Adrenal gland (tissue), 12 donors: ENCODE measurements around the gene PTGER3. TPM values are rescaled to one million over a fixed set of nuclear protein-coding genes. Genes with fewer than 3 reads are reported as not detected.

ENCODE experiments used
- DNase-seq, 7 donors: peaks; one replicate each; pipeline ENCODE4 v3.0.0-alpha.2; 2019 to 2020
- H3K27ac ChIP-seq, 5 donors: fragments of 200-600 bp; sonication (generic) in 4 of 5; 1 replicate in 3 of 5; 2 replicates in 2 of 5; pipeline versions ENCODE4 v1.5.1 to v1.8.0; 2016 to 2020; ENCODE audit warnings: mild to moderate bottlenecking in 1 of 5
- H3K27me3 ChIP-seq: fragments of 200-600 bp; 2 replicates; pipeline ENCODE4 v1.8.0; 2021
- H3K36me3 ChIP-seq, 2 donors: fragments of 200-600 bp; replicated peaks in 1 of 2; 1 replicate in 1 of 2; 2 replicates in 1 of 2; pipeline versions ENCODE4 v1.5.1 to v1.8.0; 2018 to 2022
- H3K4me1 ChIP-seq, 2 donors: fragments of 200-600 bp; replicated peaks in 1 of 2; 1 replicate in 1 of 2; 2 replicates in 1 of 2; pipeline versions ENCODE4 v1.5.1 to v1.8.0; 2018 to 2021
- H3K4me3 ChIP-seq, 4 donors: fragments of 200-600 bp; sonication (generic) in 3 of 4; one replicate each; pipeline ENCODE4 v1.5.1; 2016 to 2018
- H3K9me3 ChIP-seq, 3 donors: fragments of 200-600 bp; sonication (generic) in 1 of 3; replicated peaks in 1 of 3; 1 replicate in 2 of 3; 2 replicates in 1 of 3; pipeline versions ENCODE4 v1.5.1 to v1.8.0; 2016 to 2021
- CTCF ChIP-seq, 6 experiments: fragments of 450-650 bp in 4 of 6; fragments of 200-600 bp in 2 of 6; sonication (generic) in 1 of 6; IDR thresholded peaks; 1 replicate in 5 of 6; 2 replicates in 1 of 6; pipeline versions ENCODE4 v1.5.1 to v1.8.0; 2016 to 2021; ENCODE audit warnings: antibody characterized with exemption in 6 of 6, mild to moderate bottlenecking in 2 of 6, moderate library complexity in 1 of 6
- POLR2A ChIP-seq, 2 donors: fragments of 450-650 bp; IDR thresholded peaks; one replicate each; pipeline ENCODE4 v1.6.1; 2017; ENCODE audit warnings: antibody characterized with exemption in 2 of 2, mild to moderate bottlenecking in 2 of 2, moderate library complexity in 1 of 2
- WGBS, 4 donors: extraction: QIAGEN DNeasy Blood & Tissue Kit in 2 of 4; methylation state at CpG; one replicate each; pipeline versions ENCODE4 v1.1.5 to v1.1.7; 2013 to 2017; 5-methylcytosine and 5-hydroxymethylcytosine counted together
- intact Hi-C, 2 donors: fragments of 100-400 bp; cut with DNase I; formaldehyde crosslinking; loops; one replicate each; pipeline versions ENCODE4 v1.14.1 to v1.15.0; 2022 to 2023
- polyA plus RNA-seq, 3 donors: library from polyadenylated mRNA; stranded (reverse); fragments of 200-250 nt in 2 of 3; fragments of 350-450 nt in 1 of 3; fragmentation: Illumina TruSeq in 1 of 3; extraction: RNeasy Lipid Tissue Mini Kit (QIAGEN cat#74804) in 1 of 3; gene quantifications; one replicate each; pipeline ENCODE4 v1.2.3, GENCODE V29; 2013 to 2014
- total RNA-seq, 9 donors: library from RNA; depleted of rRNA in 4 of 9; stranded (reverse); fragments of >200 nt in 4 of 9; fragments of 120-200 nt in 1 of 9; fragmentation: NEBNext Ultra II Directional in 1 of 9; extraction: Animal tissue kit (Norgen Biotek cat#: 25700) in 1 of 9; gene quantifications; one replicate each; pipeline versions ENCODE4 v1.1.0 to v1.2.4, GENCODE V29; 2013 to 2023
- donor health status: healthy with polysubstance abuse.
- donor health status: Bipolar disorder and iron deficiency.
- donor health status: DM: yes; HTN: yes; CAD: no.
- donor health status: DM: no; HTN: no; CAD: no.
- donor health status: DM: no; HTN: no; CAD: no.
- donor health status: DM: yes; HTN: yes; CAD: no.

Gene PTGER3
- total and polyA plus RNA-seq, 12 donors, result 1.1 to 31.4 (median 10.6) TPM

- intact Hi-C loops, result no loop called here
- Histone ChIP-seq H3K27me3 (no peaks in the 10 kb centered on the region), H3K4me3 (no peak overlapping the region), H3K27ac (no peak overlapping the region), H3K9me3 (no peaks in the 10 kb centered on the region), H3K4me1 (no peaks in the 10 kb centered on the region), H3K36me3 (no peaks in the 10 kb centered on the region)
- WGBS, 4 donors, result 65 to 92% (median 80%) methylated on average over 1 of the region's 1 CpG
- no peak for TF ChIP-seq POLR2A (IDR thresholded peaks at IDR 0.05)
- no peak for TF ChIP-seq CTCF (IDR thresholded peaks at IDR 0.05)
- DNase-seq, result no peak
Observed at GRCh38 chr1:70994753-70995268, 52.8 kb downstream of the PTGER3 start.

- WGBS, 4 donors, result 64 to 86% (median 79%) methylated on average over 3 of the region's 3 CpGs
- H3K9me3 ChIP-seq, result no peaks in the 10 kb centered on the region
- intact Hi-C loops, result no loop called here
- H3K36me3 ChIP-seq, result no peaks in the 10 kb centered on the region
- TF ChIP-seq POLR2A (IDR thresholded peaks at IDR 0.05) (no peak), CTCF (IDR thresholded peaks at IDR 0.05) (no peak)
- H3K27ac ChIP-seq, result no peak overlapping the region
- H3K4me3 ChIP-seq, result no peak overlapping the region
- no peaks in the 10 kb centered on the region for H3K27me3 ChIP-seq
- no peak for DNase-seq
- H3K4me1 ChIP-seq, result no peaks in the 10 kb centered on the region
Observed at GRCh38 chr1:70993798-70994197, 53.8 kb downstream of the PTGER3 start.

- no peaks in the 10 kb centered on the region for H3K36me3 ChIP-seq
- no peak for DNase-seq
- no peaks in the 10 kb centered on the region for H3K9me3 ChIP-seq
- 78 to 88% (median 85%) methylated on average over 2 of the region's 2 CpGs for WGBS, 4 donors
- intact Hi-C loops, result no loop called here
- H3K27ac ChIP-seq, result no peak overlapping the region
- no peaks in the 10 kb centered on the region for H3K4me1 ChIP-seq
- no peaks in the 10 kb centered on the region for H3K27me3 ChIP-seq
- no peak overlapping the region for H3K4me3 ChIP-seq
- no peak for TF ChIP-seq CTCF (IDR thresholded peaks at IDR 0.05)
- TF ChIP-seq POLR2A (IDR thresholded peaks at IDR 0.05), result no peak
Observed at GRCh38 chr1:70992521-70992920, 55.1 kb downstream of the PTGER3 start.

GRCh38 chr1:70990469-70991253 is 57.0 kb downstream of the PTGER3 start:
- 45 to 52% (median 51%) methylated on average over 3 of the region's 3 CpGs for WGBS, 4 donors
- DNase-seq, result no peak
- intact Hi-C loops, result no loop called here
- H3K4me3 ChIP-seq, result no peak overlapping the region
- TF ChIP-seq POLR2A (IDR thresholded peaks at IDR 0.05) (no peak), CTCF (IDR thresholded peaks at IDR 0.05) (no peak)
- H3K4me1 ChIP-seq, result no peaks in the 10 kb centered on the region
- no peak overlapping the region for H3K27ac ChIP-seq
- H3K27me3 ChIP-seq, result no peaks in the 10 kb centered on the region
- H3K36me3 ChIP-seq, result no peaks in the 10 kb centered on the region
- H3K9me3 ChIP-seq, result no peaks in the 10 kb centered on the region
